NCI-H187 treated with DMSO at 0.1 percent for 48 hours (cell line): ENCODE data around the gene MAPK13.
"Not testable (repeated sequence)": the region's sequence is repeated elsewhere in the genome, so short reads cannot be mapped to it uniquely, and the experiment has no call there.

Source experiments
- DNase-seq: peaks from one replicate; lab custom pipeline; 2025; lab: John Stamatoyannopoulos, UW

Gene MAPK13

DNA sequence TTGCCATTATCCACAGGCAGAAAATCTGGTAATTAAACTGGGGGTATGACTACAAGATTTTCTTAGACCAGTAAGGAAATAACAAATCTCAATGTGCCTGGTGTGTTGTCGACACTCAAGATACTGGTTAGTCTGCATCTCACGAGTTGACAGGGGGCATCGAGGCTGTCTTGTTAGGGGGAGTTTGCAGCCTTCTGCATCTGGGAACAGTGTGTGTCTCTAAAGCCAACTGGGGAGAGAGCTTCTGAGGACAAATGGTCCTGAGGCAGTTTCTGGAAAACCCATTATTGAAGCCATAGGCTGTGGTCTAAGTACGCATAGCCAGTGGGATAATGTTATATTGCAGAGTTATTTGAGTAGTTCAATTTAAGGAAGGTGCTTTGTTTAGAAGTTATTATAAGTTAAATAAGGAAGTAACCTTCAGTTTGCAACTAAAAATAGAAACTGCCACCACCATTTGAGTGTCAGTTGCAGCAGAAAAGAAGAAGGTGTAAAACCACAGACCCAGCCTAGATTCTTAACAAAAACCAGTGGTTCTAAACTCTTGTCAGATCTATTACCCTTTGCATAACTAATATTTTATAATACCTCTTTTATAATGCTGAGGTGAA, 15.4 kb upstream of the MAPK13 start:
- no peak for DNase-seq

DNA sequence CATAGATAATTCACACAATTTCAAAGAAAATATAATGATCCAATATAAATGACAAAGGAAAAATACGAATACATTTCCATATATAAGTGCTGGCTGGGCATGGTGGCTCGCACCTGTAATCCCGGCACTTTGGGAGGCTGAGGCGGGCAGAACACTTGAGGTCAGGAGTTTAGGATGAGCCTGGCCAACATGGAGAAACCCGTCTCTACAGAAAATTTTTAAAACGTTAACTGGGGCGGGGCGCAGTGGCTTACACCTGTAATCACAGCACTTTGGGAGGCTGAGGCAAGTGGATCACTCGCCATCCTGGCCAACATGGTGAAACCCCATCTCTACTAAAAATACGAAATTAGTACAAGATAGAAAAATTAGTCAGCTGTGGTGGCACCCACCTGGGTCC, 14.9 kb upstream of the MAPK13 start:
- no peak for DNase-seq

DNA sequence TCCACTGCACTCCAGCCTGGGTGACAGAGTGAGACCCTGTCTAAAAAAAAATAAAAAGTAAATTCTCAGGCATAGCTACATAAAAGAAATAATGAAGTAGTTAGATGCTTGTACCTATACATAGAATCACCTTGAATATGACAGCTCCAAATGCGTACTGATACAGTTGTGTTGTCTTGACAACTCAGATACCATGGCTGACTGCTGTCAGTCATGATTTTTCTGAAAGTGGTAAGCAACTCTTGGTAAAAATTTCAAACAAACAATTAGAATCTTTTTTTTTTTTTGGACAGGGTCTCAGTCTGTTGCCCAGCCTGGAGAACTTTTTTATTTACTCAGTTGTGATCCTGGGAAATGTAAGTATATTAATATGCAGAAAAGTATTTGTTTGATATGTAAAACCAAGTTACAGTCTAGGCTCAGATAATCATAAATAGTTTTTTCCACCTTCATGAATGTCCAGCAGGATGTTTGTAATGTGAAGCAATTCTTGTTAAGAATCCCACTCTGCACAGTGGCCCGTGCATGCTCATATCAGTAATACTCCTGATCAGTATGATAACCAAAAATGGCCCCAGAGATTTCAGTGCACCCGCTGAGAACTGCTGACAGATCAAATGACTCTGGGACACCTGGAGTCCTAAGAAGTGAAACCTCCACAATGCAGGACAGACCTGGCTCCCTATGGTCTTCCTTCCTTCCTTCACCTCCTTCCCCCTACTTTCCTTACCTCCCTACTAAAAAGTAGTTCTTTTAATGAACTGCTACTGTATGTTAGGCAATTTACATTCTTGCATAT, 14.0 kb upstream of the MAPK13 start:
- DNase-seq, result no peak

DNA sequence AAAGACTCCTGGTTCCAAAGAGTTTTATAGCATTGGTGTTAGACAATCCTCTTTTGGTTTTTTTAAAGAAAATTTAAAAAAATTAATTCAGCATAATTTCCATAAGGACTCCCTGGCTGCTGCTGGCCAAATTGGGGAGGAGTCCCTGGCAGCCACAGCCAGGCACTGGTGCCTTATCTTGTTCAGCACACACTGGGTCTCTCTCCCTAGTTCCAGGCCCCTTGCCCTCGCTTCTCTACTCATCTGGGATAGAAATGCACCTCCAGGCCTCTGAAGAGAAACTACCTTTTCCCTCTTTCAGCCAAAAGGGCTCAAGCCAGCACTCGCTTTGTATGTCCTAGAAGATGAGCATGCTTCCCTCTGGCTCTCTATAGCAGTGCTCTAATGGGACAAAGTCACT, 13.4 kb upstream of the MAPK13 start:
- no peak for DNase-seq

DNA sequence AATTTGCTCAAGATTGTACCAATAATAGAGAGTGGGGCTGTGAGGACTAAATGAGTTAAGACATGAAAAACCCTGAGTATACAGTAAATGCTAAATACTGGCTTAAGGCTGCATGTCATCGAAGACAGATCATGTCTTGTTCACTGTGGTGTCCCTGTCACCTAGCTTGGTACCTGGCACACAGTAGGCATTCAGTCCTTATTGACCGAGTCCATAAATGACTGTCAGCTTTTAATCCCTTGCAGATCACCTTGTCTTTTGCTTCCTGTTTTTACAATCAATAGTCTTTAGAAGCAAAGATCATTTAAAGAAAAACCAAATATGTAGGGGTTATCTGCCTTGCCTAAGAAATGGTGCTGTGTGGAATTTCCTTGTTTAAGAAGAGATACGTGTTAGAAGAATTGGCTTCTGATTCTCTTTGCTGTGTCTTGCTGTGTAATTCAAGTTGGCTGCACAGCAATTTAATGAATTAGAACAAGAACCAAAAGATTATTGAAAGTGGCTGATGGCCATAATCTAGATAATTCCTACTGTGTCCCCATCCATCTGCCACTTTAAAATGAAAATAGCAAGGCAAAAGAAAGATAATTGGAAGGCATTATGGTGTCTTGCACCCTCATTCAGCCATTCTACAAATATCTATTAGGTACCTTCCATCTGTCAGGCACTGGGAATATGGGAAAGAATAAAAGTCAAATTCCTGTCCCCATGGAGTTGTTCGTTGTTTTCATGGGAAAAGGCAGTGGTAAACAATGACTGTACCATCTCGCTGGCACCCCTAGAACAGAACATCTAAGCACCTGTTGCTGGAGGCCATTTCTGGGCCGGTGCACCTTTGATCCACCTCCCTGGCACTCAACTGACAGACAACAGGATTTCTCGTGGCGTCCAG, 12.4 kb upstream of the MAPK13 start:
- no peak for DNase-seq

DNA sequence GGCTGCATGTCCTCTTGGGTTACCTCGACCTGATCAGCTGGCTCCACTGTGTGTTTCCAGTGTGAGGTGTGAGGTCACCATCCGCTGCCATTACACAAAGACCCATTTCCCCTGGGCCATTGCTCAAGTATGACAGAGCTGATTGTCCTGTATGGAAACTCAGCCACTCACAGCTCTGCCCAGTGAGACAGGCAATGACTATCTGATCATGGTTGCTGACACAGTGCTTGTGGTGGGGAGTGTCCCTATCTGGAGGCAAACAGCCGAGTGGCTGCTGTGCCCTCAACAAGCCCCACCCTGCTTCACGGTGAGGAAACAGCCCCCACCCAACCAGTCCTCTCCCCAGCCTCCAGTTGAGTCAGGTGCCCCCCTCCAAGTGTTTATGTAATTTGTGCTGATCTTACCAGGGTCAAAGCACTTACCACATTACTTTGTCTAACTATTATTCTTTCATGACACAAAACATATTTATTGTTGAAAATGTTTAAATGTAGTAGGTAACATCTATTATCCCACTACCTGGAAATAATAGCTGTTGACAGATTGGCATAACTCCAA, 11.7 kb upstream of the MAPK13 start:
- no peak for DNase-seq

DNA sequence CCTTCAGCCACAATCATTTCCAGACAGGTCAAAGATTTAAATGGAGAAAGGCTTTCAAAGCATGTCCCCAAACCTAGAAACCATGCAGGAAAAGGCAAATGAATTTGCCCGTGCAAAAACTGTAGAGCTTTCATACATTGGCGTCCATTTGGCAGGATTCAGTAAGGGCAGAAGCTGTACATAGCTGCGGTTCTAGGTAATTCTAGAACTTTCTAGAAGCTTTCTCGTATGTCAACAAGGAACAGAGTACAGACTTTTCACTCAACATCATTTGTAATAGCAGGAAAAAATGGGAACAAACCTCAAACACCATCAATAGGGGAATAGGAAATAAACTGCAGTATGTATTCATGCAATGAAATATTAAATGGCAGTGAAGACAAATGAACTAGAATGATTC, 11.1 kb upstream of the MAPK13 start:
- DNase-seq, result no peak

DNA sequence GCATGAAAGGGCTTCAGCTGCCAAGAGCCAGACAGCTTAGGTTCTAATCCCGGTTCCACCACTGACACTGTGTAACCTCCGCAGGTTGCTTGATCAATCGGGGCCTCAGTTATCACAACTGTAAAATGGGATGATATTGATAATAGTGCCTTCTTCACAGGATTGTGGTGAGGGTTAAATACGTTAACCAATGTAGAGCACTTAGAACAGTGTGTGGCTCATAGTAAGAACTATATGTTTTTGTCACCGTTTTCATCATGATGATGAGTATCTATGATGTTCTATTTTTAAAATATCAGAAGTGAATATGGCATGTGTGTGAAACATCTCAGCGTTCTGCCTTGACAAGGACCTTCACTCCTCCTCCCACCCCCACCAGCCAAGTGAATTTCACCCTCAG, 10.3 kb upstream of the MAPK13 start:
- DNase-seq, result no peak

DNA sequence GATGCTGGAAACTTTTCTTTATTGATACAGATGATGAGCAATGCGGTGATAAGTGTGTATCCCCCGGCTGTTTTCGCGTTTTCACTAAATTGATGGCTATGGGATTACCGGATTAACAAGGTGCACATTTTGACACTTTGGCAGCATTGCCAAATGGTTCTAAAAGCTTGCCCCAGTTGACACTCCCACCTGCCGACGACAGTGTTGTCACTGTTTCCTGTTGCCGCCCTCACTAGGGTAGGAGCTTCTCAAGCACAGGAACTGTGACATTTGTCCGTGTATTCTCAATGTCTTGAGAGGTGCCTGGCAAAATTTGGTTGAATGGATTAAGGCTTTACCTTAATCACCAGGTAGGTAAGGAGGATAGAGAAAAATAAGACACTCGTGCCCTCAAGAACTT, 9.8 kb upstream of the MAPK13 start:
- DNase-seq, result no peak

DNA sequence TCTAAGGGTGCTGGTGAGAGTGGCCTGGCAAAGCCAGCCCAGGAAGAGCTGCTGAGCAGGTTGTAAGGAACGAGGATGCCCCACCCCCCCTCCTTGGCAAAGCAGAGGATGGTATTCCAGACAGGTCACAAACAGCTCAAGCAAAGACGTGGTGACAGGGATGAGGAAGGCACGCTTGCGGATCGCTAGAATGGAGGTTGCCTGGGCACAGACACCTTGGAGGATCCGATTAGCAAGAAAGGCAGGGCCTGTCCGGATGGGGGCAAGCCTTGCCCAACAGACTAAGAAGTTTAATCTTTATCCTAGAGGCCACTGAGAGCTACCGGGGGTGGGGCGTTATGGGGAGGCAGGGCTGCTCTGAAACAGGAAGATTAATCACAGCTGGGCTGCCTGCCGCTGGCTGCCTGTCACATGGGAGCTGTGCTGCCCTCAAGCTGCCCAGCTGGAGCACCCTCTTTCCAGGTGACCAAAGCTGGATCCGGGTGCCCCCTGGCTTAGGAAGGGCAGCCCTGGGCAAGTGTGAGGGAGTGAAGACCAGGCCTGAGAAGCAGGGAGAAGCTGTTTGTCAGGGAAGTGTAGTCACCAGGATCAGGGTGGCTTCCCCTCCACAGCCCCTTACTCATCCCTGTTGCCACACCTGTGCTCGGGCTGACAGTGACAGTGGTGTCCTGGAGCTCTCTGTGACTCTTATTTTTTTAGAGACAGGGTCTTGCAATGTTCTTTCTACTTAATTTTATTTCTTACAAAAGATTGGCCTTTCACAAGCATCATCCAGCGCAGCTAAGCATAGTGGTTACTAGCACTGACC, 9.1 kb upstream of the MAPK13 start:
- DNase-seq, result no peak

DNA sequence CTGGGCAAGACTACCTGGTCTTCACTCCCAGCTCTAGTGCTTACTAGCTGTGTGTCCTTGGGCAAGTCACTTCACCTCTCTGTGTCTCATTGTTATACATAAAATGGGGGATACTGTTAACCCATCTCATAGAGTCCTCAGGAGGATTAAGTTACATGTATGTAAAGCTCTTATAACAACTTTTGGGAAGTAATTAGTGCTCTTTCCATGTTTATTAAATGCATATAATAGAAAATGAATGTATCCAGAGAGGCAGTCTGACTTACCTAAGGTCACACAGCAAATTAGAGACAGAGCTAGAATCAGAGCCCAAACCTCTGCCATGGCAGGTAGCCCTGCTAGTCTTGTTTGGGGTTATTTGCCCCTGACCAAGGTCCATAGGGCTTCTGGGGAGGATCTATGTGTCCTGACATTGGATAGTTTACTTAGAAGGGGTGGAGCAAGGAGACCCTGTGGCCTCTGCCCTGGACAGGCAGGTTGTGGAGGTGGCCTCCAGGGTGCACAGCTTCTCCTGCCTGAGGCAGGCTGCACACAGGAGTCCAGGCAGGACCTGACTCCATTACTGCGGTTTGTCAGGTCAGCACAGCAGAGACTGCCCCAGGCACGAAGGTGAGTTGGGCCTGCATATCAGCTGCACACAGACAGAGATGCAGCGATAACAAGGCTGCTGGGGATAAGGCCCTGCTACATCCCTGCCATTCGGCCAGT, 8.4 kb upstream of the MAPK13 start:
- DNase-seq, result no peak

DNA sequence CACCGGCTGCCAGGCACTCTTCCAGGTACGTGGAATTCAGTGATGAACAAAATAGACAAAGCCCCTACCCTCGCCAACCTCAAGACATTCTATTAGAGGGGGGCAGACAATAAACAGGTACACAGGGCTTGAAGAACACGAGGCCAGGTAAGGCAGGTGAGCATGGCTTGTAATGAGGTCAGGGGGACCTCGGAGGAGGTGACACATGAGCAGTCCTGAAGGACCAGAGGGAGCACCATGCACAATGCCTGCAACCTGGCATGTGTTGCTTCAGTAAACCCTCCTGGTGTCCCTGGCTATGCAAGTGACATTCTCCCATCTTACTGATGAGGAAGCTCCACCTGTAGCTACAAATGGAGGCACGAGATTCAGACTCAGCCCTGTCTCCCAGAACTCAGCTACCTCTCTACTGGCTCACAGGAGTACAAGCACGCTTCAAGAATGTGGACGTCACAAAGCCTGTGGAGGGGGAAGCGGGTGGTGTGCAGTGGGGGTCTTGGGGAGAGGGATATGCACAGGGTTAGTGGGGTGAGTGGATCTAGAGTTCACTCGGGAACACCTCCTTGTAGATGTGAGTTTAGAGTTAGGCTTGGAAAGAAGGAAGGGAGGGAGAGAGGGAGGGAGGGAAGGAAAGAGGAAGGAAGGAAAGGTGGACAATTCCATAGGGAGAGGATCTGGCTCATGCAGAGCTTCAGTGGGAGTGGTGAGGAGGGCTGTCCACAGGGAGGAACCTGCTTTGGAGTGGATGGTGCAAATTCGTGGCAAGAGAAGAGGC, 7.6 kb upstream of the MAPK13 start:
- no peak for DNase-seq

DNA sequence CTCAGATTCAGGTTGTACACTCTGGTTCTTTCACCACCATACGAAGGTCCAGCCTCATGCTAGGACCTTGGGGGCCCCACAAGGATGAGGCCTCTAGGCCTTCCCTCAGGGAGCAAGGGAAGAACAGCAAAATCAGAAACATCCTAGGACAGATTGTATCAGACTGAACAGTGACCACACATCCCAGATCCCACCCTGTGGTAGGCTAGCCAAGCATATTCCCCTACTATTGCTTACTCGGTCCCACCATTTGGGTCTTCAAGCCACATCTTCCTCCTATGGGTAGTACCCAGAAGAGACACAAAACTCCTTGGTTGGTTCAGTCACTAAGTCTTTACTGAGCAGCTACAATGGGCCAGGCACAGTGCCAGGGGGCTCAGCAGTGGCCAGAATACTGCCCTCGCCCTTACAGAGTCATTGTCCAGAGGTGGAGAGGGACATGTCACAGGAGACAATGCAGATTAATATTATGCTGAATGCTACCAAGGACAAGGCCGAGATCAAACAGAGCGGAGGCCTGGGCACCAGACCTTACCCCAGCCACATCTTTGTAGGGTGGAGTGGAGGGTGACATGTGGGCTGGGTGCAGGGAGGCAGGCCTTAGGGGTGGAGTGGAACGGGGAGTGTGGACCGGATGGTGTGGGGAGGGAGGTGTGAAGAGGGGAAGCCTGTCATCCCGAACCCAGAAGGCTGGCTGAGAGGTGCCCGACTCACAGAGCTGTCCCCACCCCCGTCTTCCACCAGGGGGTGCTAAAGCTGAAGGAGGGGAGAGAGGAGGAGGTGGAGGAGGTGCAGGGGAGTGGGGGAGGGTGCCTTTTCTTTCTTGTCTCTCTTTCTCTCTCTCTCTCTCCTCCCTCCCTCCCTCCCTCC, 6.8 kb upstream of the MAPK13 start:
- no peak for DNase-seq

DNA sequence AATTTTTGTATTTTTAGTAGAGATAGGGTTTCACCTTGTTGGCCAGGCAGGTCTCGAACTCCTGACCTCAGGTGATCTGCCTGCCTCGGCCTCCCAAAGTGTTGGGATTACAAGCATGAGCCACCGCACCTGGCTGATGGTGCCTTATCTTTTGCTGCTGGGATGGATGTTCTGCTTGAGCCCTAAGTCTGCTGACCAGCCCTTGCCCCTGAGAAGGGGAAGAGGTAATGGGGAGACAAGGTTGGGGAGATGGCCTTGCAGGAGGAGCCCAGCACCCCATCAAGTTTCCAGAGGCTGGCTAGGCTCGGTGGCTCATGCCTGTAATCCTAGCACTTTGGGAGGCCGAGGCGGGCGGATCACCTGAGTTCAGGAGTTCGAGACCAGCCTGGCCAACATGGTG, 6.0 kb upstream of the MAPK13 start:
- DNase-seq, result not testable (repeated sequence)

DNA sequence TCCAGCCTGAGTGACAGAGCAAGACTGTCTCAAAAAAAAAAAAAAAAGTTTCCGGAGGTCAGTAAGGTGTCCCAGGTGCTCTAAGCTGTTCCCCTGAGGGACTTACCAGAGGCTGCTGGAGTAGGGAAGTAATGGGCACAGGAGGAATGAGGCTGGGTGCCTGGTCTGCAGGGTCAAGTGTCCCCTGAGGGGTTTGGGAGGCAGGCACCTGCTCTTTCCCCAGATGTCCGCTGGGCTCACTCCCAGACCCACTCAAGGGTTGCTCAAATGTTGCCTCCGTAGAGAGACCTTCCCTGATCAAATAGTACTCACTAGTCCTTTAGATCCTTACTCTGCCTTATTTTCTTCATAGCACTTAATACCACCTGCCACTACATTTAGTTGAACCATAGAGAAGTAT, 5.4 kb upstream of the MAPK13 start:
- no peak for DNase-seq

DNA sequence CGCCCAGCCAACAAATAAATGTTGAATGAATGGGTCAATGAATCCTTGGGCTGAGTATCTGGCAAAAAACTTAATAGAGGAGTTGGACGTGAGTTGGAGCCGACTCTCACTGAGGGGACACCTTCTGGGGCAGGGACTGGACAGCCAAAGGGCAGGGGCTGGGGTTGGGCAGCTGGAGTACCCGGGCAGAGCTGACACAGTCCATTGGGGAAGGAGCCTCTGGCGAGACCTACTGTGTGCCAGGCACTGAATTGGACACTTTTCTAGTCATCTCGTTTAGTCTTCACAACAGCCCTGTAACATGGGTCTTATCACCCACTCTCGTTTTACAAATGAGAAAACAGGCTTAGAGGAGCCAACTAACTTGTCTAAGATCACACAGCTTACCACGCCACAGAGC, 4.7 kb upstream of the MAPK13 start:
- DNase-seq, result no peak

DNA sequence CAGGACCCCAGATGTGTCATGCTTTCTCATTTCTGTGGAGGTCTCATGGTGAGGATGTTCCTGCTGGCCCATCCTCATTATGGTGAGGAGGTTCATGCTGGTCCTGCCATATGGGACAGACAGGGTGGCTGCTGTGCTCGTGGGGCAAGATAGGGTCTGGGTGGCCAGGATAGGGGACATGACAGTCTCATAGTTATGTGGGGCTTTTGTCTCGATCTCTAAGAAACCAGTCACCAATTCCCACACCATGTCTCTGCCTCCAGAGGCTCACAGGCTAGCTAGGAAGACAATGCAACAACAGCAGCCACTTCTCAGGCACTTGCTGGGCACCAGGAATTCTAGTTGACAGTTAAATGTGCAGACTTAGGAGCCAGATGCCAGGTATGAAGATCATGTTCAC, 4.2 kb upstream of the MAPK13 start:
- no peak for DNase-seq

DNA sequence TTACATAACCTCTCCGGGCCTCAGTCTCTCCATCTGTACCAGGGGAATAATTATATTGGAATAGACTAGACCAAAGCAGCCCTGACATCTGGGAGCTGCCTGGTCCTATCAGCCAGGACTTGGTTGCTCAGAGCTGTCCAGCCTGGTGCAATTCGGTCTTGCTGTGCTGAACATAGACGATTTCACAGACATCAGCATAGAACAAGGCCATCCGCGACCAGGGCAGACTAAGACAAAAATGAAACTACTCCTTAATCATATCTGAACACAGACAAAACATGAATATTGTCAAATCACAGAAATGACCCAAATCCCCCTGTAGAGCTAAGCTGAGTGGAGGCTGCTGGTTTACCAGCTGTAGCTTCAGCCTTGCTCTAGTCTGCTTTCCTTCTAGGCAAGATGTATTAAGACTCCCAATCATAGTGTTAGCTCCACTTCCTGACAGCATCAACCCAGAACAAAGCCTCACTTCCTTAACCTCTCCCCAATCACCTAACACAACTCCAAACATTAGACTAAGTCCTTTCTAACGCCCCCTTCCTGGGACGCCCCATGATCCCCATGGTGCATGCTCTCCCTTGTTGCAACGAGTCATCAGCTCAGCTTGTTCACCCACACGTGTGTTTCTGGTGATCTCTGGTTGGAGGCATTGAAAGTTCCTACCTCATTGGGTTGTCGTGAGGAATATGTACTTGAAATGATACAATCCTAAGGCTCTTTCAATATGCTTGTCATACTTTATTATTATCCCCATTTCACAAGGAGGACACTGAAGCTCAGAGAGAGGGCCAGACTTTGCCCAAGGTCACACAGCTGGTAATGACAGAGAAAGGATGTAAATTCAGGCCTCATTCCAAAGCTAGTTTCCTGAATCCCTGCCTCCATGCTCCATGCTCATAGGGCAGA, 3.5 kb upstream of the MAPK13 start:
- no peak for DNase-seq
